ENCODE data around the gene CYP2J2.
A peak's percentile ranks its signal among the peaks of the same experiment; 100 is the strongest.

The CYP2J2 gene

DNA sequence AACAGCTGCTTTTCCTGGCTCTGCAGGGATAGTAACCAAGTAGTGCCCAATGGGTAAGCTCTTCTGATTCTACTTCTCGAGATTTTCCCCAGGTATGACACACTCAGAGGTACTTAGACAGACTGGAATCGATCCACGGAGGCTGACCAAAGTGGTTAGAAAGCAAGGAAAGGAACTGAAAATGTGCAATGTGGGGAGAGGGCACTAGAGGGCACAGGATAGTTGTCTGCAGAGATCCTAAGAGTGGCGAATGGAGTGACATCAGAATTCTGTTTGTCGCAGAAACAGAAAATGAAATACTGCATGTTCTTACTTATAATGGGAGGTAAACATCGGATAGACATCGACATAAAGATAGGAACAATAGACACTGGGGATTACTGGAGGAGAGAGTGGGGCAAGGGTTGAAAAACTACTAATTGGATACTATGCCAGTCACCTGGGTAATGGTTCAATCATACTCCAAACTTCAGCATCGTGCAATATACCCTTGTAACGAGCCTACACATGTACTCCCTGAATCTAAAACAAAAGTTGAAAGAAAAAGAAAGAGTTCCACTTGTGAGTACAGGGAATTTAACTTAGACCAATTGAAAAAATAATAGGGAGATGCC, 23.3 kb downstream of the CYP2J2 start:
- peaks cover 0 to 6% of the 10 kb centered on the region in 2 donors for H3K27me3 ChIP-seq
- no peak overlapping the region for H3K27ac ChIP-seq
- H3K4me1 ChIP-seq, result no peaks in the 10 kb centered on the region
- no peak for DNase-seq
- intact Hi-C loops (cut with DNase I; ENCODE audit: low total_unique reads), result no loop called here
- no peak overlapping the region for H3K4me3 ChIP-seq
- H3K36me3 ChIP-seq, result no peaks in the 10 kb centered on the region
- TF ChIP-seq, protein P1, sequence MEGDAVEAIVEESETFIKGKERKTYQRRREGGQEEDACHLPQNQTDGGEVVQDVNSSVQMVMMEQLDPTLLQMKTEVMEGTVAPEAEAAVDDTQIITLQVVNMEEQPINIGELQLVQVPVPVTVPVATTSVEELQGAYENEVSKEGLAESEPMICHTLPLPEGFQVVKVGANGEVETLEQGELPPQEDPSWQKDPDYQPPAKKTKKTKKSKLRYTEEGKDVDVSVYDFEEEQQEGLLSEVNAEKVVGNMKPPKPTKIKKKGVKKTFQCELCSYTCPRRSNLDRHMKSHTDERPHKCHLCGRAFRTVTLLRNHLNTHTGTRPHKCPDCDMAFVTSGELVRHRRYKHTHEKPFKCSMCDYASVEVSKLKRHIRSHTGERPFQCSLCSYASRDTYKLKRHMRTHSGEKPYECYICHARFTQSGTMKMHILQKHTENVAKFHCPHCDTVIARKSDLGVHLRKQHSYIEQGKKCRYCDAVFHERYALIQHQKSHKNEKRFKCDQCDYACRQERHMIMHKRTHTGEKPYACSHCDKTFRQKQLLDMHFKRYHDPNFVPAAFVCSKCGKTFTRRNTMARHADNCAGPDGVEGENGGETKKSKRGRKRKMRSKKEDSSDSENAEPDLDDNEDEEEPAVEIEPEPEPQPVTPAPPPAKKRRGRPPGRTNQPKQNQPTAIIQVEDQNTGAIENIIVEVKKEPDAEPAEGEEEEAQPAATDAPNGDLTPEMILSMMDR (IDR thresholded peaks at IDR 0.05), result peak; percentile 18 to 28
- no peaks in the 10 kb centered on the region for H3K9me3 ChIP-seq

DNA sequence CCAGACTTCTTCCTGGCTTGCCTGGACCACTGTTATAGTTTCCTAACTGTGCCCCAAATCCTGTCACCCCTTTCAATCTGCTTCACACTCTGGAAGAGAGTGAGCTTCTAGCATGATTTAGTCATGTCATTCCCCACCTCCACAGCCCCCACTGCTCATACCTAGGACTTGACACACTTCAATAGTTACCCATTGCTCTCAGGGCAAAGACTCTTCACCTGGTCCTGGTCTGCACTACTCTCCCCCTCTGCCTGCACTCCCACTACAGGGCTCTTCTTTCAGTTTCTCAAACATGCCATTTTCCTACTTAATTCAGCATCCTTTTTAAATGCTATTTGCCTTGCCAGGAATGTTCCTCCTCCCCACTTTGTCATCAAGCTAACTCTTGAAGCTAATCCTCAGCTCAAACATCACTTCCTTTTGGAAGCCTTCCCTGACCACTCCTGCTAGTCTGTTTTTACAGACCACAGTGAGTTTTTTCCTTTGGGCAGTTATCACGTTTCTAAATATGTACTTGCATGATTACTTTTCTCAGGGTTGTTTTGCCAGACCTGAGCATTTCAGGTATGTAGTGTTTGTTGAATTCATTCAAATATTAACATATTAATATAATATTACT, 24.7 kb downstream of the CYP2J2 start:
- Histone ChIP-seq H3K27me3 (peaks cover 0 to 6% of the 10 kb centered on the region in 2 donors), H3K4me1 (no peaks in the 10 kb centered on the region), H3K9me3 (no peaks in the 10 kb centered on the region), H3K27ac (no peak overlapping the region), H3K4me3 (no peak overlapping the region), H3K36me3 (no peaks in the 10 kb centered on the region)
- intact Hi-C loops (cut with DNase I; ENCODE audit: low total_unique reads), result no loop called here
- TF ChIP-seq, protein P1 (IDR thresholded peaks at IDR 0.05), result no peak
- DNase-seq, result no peak

DNA sequence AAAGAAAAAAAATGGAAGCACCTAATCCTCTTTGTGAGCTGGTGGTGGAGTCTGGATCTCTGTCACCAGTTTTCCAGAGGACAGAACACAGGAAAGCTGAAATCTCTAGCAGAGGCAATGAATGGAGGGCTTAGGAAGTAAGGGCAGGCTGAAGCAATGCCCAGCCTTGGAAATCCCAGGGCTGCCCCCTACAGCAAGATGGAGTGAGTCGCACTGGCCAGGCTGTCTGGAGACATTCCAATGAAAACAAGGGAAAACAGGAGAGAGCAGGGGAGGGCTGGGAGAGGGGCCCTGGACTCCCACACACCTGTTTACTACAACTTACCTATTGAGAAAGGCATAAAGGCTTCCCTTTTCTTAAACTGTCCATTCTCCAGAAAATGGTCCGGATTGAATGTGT, 25.9 kb downstream of the CYP2J2 start:
- intact Hi-C loops (cut with DNase I; ENCODE audit: low total_unique reads), result no loop called here
- TF ChIP-seq, protein P1 (IDR thresholded peaks at IDR 0.05), result no peak
- Histone ChIP-seq H3K27ac (no peak overlapping the region), H3K4me3 (no peak overlapping the region), H3K27me3 (peaks cover 0 to 6% of the 10 kb centered on the region in 2 donors), H3K36me3 (no peaks in the 10 kb centered on the region), H3K4me1 (no peaks in the 10 kb centered on the region), H3K9me3 (no peaks in the 10 kb centered on the region)
- no peak for DNase-seq

DNA sequence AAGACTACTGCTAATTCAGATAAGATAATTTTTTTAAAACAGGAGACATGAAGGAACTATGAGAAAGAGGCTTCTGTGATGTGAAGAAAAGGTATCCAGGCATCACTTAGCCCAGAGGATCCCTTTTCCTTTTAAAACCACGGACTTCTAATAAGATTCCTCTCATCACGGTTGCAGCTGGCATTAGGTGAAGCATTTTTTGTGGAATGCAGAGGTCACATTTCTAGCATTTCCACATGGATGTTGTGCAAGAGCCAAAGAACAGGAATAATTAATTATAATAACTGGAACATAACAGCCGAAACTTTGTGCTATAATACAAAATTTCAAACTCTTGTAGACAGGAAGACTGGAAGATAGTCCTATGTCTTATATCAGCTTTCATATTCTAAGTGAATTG, 27.6 kb downstream of the CYP2J2 start:
- Histone ChIP-seq H3K4me3 (no peak overlapping the region), H3K4me1 (no peaks in the 10 kb centered on the region), H3K9me3 (no peaks in the 10 kb centered on the region), H3K27me3 (peaks cover 0 to 6% of the 10 kb centered on the region in 2 donors), H3K36me3 (no peaks in the 10 kb centered on the region), H3K27ac (no peak overlapping the region)
- TF ChIP-seq, protein P1 (IDR thresholded peaks at IDR 0.05), result no peak
- no peak for DNase-seq
- intact Hi-C loops (cut with DNase I; ENCODE audit: low total_unique reads), result no loop called here

DNA sequence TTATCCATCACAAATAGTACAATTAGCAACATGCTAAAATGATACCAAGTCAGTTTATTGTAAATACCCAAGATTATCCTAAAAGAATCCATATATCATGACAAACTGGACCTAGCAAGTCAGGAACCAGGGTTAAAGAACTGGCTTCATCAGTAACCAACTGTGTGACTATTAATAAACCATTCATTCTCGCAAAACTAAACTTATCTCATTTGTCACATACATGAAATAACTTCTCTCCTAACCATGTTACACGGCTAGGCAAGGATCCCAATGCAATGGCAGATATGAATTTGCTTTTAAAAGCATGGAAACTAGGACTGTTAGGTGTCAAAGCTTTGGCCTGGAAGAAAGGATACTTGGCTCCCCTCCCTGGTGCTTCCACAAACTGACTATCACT, 29.4 kb downstream of the CYP2J2 start:
- no peak overlapping the region for H3K4me3 ChIP-seq
- H3K4me1 ChIP-seq, result no peaks in the 10 kb centered on the region
- H3K27ac ChIP-seq, result no peak overlapping the region
- no peaks in the 10 kb centered on the region for H3K9me3 ChIP-seq
- H3K27me3 ChIP-seq, result peaks cover 0 to 2% of the 10 kb centered on the region in 2 donors
- DNase-seq, result no peak
- intact Hi-C loops (cut with DNase I; ENCODE audit: low total_unique reads), result no loop called here
- TF ChIP-seq, protein P1 (IDR thresholded peaks at IDR 0.05), result no peak
- H3K36me3 ChIP-seq, result no peaks in the 10 kb centered on the region
